Activated naive CD8-positive, alpha-beta T cell treated with anti-CD3 and anti-CD28 coated beads, Interleukin-2, amount 50 U/mL, for 16 hours (primary cell): ENCODE data around the gene CEP57.

Experiments
- DNase-seq: peaks from one replicate; pipeline ENCODE4 v3.0.0-alpha.2; 2020; ENCODE audit warnings: low read depth, low spot score

Gene CEP57

GRCh38 chr11:95790123-95790932 lies at the start of gene CEP57:
Gene CEP57, plus strand, starts transcription at chr11:95790498. Its CDS starts 201 bp downstream, at chr11:95790699.
- DNase-seq, result peak; percentile 92

DNA sequence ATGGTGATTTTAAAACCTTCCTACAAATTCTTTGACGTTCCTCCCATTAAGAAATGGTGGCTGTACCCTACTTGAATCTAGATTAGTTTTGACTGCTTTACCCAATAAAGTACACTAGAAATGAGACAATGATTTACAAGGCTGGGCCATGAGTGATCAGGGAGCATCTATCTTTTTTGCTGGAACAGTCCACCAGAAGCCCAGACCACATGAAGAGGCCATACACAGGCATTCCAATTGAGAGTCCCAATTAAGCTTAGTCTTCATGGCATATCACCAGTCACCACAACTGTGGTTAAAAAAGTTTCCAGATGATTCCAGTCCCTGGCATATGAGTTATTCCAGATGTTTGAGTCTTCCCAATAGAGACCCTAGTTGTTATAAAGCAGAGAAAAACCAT lies 40.2 kb upstream of the CEP57 start:
- no peak for DNase-seq

- DNase-seq, result no peak
These were observed 38.8 kb upstream of the CEP57 start for GRCh38 chr11:95751515-95751914.

DNA sequence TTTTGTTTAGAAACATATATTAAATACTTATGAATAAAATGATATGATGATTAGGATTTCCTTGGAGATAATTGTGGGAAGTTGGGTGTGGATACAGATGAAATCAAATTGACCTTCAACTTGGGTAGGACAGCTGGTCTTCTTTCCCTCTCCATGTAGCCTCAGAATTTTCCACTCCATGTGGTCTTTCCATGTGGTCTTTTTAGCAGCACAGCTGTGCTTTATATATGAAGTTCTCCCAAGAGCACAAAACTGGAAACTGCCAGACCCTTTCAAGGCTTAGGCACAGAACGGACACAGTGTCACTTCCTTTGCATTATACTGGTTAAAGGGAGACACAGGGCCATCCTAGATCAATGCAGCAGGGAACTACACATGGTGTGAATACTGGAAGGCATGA lies 29.4 kb upstream of the CEP57 start:
- no peak for DNase-seq

GRCh38 chr11:95762534-95762933 lies 27.8 kb upstream of the CEP57 start:
- DNase-seq, result no peak

- DNase-seq, result no peak
These were observed 25.9 kb upstream of the CEP57 start for GRCh38 chr11:95764267-95764898.

DNA sequence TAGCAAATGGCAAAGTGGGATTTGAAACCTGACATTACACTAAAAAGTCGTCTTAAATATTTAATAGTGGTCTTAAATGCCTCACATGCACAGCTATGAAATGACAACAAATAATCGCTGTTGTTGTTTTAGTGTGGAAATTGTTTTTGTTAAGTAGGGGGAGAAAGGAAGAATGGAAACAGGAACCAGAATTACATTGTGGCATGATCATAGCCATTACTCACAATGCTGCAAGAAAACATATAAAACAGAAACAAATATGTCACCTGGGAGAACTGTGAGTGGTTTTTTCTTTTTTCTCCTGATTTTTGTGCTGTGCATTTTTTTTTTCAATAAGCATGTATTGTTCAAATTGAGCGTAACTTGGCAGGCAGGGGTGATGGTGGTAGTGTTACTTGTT lies 23.6 kb upstream of the CEP57 start:
- DNase-seq, result no peak

DNA sequence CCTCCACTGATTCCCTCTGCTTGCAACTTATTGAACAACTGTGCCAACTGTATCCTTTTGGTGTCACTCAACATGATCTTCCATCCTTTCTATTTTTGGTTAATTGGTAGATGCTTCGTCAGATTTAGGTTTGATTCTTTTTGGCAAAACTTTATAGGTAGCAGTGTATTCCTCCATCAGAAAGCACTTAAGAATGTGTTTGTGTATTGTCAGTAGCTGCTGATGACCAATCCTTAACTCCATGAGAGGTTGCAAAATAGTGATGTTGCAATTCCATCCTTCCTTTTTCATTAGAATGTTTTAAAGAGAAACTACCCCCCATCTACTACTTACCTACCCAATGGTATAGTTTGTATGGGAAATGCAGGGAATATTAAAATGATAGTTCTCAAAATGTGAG lies 22.8 kb upstream of the CEP57 start:
- no peak for DNase-seq

- DNase-seq, result no peak
These were observed 21.8 kb upstream of the CEP57 start for GRCh38 chr11:95768521-95768920.

DNA sequence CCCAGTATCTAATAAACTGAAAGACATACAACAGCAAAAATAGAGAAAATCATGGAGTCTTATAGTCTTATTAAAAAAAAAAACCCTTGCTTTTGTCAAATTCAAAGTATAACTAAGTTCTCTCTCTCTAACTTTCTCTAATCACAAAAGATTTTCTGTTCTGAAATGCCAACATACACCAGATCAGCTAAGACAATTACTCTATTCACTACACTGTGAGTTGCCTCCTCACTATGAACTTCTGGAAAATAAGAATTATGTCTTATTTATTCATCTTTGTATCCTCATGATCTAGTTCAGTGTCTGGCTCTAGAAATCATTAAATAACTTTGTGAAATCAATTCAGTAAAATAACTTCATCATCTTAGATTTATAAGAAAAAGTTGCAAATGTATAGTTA lies 13.4 kb upstream of the CEP57 start:
- no peak for DNase-seq

- DNase-seq, result no peak
These were observed 11.6 kb upstream of the CEP57 start for GRCh38 chr11:95778699-95779098.

DNA sequence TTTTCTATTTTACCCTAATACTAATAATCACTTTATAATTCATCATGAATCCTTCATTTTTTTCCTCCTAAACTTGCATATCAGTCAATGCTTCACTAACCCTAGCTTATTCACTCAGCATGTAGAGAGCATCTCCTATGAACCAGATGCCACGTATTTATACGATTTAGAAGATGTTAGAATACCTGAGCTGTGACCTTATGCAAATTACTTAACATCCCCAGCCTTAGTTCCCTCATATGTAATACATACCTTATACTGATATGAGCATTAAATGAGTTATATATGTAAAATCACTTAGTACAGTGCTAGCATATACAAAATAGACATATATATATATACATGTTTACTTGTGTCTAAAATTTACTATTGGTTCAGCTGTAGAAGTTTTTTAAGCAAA lies 9.8 kb upstream of the CEP57 start:
- DNase-seq, result no peak

GRCh38 chr11:95788921-95789505 lies 1.3 kb upstream of the CEP57 start:
- DNase-seq, result peak; percentile 6

GRCh38 chr11:95789506-95790122 lies 684 bp upstream of the CEP57 start, which contains the start of gene FAM76B:
Gene FAM76B, minus strand, starts transcription at chr11:95789782. Its CDS starts 304 bp downstream, at chr11:95789478.
- peak; percentile 86 for DNase-seq

DNA sequence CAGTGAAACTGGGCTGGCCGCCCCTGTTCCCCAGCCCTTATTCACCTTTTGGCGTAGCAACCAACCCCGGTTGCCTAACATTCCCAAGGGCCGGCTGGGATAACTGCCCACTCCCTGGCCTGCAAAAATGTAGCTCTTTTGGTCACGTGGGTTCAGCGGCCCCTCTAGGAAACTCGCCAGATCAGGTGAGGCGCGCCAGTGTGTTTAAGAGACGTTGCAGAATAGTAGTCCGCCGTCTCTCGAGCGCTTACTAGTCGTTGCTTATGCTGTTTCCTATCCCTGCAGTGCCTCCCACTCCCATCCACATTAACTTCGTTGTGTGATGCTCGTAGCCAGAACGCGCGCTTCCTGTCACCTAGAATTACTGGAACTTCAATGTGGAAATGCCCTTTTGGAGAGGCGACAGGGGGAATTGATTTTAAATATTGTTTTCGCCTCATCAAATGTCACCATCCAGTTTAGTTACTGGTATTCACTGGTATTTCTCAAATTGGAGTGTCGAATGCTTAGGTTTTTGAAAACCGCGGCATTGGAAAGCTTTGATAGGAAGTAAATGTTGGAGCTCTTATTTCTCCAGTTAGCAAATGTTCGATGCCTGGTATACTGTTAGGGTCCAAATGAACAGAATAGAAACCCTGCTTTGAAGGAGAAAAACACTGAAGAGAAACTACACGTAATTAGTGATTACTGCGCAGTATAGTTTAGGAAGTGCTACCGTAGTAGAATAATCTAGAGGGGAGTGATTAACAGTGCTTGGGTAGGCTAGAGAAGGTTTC lies 823 bp downstream of the CEP57 start:
- no peak for DNase-seq

DNA sequence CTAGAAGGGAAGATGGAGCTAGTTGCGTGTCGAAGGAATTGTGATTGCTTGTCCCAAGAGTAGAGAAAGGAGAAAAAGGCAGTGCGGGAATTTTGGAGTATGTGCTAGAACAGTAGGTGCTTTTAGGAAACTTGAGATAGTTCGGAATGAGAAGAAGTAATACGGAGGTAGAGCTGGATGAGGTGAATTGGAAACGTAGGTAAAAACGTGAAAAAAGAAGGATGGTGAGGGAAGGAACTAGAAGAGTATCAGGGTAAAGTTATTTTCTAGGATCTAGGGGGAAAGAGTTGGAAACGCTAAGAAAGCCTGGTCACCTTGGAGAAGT lies 1.4 kb downstream of the CEP57 start:
- no peak for DNase-seq

GRCh38 chr11:95792200-95792599 lies 1.9 kb downstream of the CEP57 start:
- DNase-seq, result no peak

DNA sequence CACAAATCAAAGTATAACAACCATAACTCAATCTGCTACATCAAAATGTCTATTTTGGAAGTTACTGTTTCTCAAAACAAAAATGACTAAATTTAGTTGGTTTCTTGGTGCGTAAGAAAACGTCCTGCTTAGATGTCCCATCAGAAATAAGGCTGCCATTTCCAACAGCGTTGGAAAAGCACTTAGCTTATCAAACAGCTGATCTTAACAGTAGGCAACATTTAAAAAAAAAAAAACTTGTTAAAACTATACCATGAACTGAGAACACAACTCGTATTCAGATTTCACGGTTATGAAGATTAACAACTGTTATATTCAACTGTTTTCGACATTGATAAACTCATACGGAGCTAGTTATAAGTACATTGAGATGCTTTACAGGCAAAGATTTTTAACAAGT lies 2.4 kb downstream of the CEP57 start:
- no peak for DNase-seq

GRCh38 chr11:95793116-95793515 lies 2.8 kb downstream of the CEP57 start:
- DNase-seq, result no peak

GRCh38 chr11:95794086-95794485 lies 3.8 kb downstream of the CEP57 start:
- no peak for DNase-seq

DNA sequence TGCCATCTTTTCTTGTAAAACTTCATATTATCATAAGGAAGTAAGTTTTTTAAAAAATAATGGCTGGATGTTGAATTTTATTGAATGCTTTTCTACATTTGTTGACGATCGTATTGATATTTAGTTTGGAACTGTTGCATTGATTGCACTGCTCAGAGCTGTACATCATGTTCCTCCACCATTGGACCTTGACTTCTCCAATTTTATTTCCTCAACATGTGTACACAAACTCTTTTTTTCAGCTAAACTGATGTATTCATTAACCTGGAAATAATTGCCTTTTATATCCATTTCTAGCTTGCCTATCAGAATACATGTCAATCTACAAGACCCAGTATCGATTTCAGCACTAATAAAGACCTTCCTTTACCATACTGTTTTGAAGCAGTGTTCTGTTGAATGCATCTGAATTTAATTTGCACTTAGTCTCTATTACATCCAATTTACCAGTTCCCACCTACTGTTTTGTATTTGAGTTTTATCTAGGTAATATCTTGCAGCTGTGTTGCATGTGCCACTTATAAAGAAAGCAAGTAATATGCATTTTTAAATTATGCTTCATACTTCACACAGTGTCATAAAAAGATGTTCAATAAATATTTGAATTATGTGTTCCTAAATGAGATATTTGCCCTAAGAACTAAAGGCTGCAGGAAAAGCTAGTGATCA lies 5.5 kb downstream of the CEP57 start:
- no peak for DNase-seq
